RWPE2 (cell line): ENCODE data around the gene SPOCK2.

Experiments
- ATAC-seq: fragments of 200-7000 bp; cut with Tn5 transposase; 3 replicates; pipeline ENCODE4 v1.9.1; 2021; ENCODE audit warnings: low read depth
- DNase-seq: peaks from one replicate; pipeline ENCODE4 v3.0.0-alpha.2; 2020; ENCODE audit warnings: low spot score
- H3K27ac ChIP-seq: fragments of 450-650 bp; 2 replicates; pipeline ENCODE4 v1.5.1; 2017; ENCODE audit warnings: mild to moderate bottlenecking; ENCODE audit not compliant: poor library complexity, severe bottlenecking
- H3K27me3 ChIP-seq: fragments of 250-450 bp; sonication (Bioruptor Pico); 2 replicates; pipeline ENCODE4 v1.5.1; 2021; ENCODE audit warnings: mild to moderate bottlenecking, moderate library complexity; ENCODE audit not compliant: insufficient read depth, poor library complexity, severe bottlenecking
- H3K36me3 ChIP-seq: fragments of 250-450 bp; sonication (Bioruptor Pico); 2 replicates; pipeline ENCODE4 v1.5.1; 2020; ENCODE audit warnings: low read depth, mild to moderate bottlenecking, moderate library complexity
- H3K4me1 ChIP-seq: fragments of 250-450 bp; sonication (Bioruptor Pico); 2 replicates; pipeline ENCODE4 v1.5.1; 2021; ENCODE audit warnings: mild to moderate bottlenecking, moderate library complexity; ENCODE audit not compliant: insufficient read depth, poor library complexity, severe bottlenecking
- H3K4me3 ChIP-seq: fragments of 250-450 bp; sonication (Bioruptor Pico); 2 replicates; pipeline ENCODE4 v1.5.1; 2021; ENCODE audit warnings: mild to moderate bottlenecking, moderate library complexity; ENCODE audit not compliant: severe bottlenecking
- H3K9me3 ChIP-seq: fragments of 250-450 bp; sonication (Bioruptor Pico); 2 replicates; pipeline ENCODE4 v1.5.1; 2021; ENCODE audit warnings: mild to moderate bottlenecking, moderate library complexity; ENCODE audit not compliant: severe bottlenecking
- CTCF ChIP-seq: fragments of 450-650 bp; IDR thresholded peaks from one replicate; pipeline ENCODE4 v1.5.1; 2017; ENCODE audit warnings: mild to moderate bottlenecking, moderate library complexity; ENCODE audit not compliant: poor library complexity, severe bottlenecking

The SPOCK2 gene

GRCh38 chr10:72011976-72012512 lies 76.3 kb downstream of the SPOCK2 start:
- no peak for ATAC-seq
- no peak for TF ChIP-seq CTCF
- Histone ChIP-seq H3K4me1 (peaks cover 22% of the 10 kb centered on the region), H3K27ac (no peak overlapping the region), H3K27me3 (no peaks in the 10 kb centered on the region), H3K9me3 (no peaks in the 10 kb centered on the region), H3K4me3 (no peak overlapping the region), H3K36me3 (peaks cover 33% of the 10 kb centered on the region)
- DNase-seq, result no peak

- H3K9me3 ChIP-seq, result no peaks in the 10 kb centered on the region
- no peak overlapping the region for H3K4me3 ChIP-seq
- peaks cover 36% of the 10 kb centered on the region for H3K36me3 ChIP-seq
- DNase-seq (no peak), ATAC-seq (no peak)
- H3K27me3 ChIP-seq, result no peaks in the 10 kb centered on the region
- H3K27ac ChIP-seq, result no peak overlapping the region
- TF ChIP-seq CTCF, result no peak
- peaks cover 22% of the 10 kb centered on the region for H3K4me1 ChIP-seq
Measured at GRCh38 chr10:72011468-72011867, 76.9 kb downstream of the SPOCK2 start.

GRCh38 chr10:72011016-72011415 lies 77.3 kb downstream of the SPOCK2 start:
- TF ChIP-seq CTCF, result no peak
- Histone ChIP-seq H3K4me3 (no peak overlapping the region), H3K36me3 (peaks cover 36% of the 10 kb centered on the region), H3K27me3 (no peaks in the 10 kb centered on the region), H3K27ac (no peak overlapping the region), H3K4me1 (peaks cover 22% of the 10 kb centered on the region), H3K9me3 (no peaks in the 10 kb centered on the region)
- no peak for ATAC-seq
- no peak for DNase-seq

GRCh38 chr10:72010234-72010973 lies 77.9 kb downstream of the SPOCK2 start:
- ATAC-seq (no peak), DNase-seq (no peak)
- peak overlapping the region; percentile 93 for H3K27ac ChIP-seq
- H3K9me3 ChIP-seq, result no peaks in the 10 kb centered on the region
- H3K27me3 ChIP-seq, result no peaks in the 10 kb centered on the region
- no peak overlapping the region for H3K4me3 ChIP-seq
- peaks cover 22% of the 10 kb centered on the region for H3K4me1 ChIP-seq
- TF ChIP-seq CTCF, result no peak
- H3K36me3 ChIP-seq, result peaks cover 36% of the 10 kb centered on the region
